Testis (tissue), 3 donors: ENCODE measurements around the gene TMEM219. TPM values are rescaled to one million over a fixed set of nuclear protein-coding genes. Genes with fewer than 3 reads are reported as not detected.

ENCODE experiments used
- DNase-seq: peaks from one replicate; pipeline ENCODE4 v3.0.0-alpha.2; 2019
- H3K27ac ChIP-seq, 2 donors: fragments of 200-600 bp; sonication (generic); one replicate each; pipeline ENCODE4 v1.5.1; 2019
- H3K27me3 ChIP-seq: fragments of 200-600 bp; sonication (generic); one replicate; pipeline ENCODE4 v1.5.1; 2019
- H3K36me3 ChIP-seq: fragments of 200-600 bp; sonication (generic); one replicate; pipeline ENCODE4 v1.5.1; 2017; ENCODE audit warnings: low read depth; ENCODE audit errors: missing control alignments
- H3K4me1 ChIP-seq: fragments of 200-600 bp; sonication (generic); one replicate; pipeline ENCODE4 v1.5.1; 2019
- H3K4me3 ChIP-seq, 2 donors: fragments of 200-600 bp; sonication (generic); one replicate each; pipeline ENCODE4 v1.5.1; 2017 to 2019
- H3K9me3 ChIP-seq: fragments of 200-600 bp; sonication (generic); one replicate; pipeline ENCODE4 v1.5.1; 2017
- CTCF ChIP-seq, 3 experiments: fragments of 450-650 bp in 2 of 3; fragments of 200-600 bp in 1 of 3; sonication (generic) in 1 of 3; IDR thresholded peaks; one replicate each; pipeline ENCODE4 v1.5.1; 2016 to 2019; ENCODE audit warnings: antibody characterized with exemption in 3 of 3, mild to moderate bottlenecking in 2 of 3, moderate library complexity in 1 of 3
- POLR2A ChIP-seq: fragments of 450-650 bp; IDR thresholded peaks from one replicate; pipeline ENCODE4 v1.6.1; 2017; ENCODE audit warnings: antibody characterized with exemption, mild to moderate bottlenecking, moderate library complexity
- WGBS, 2 donors: methylation state at CpG; one replicate each; pipeline ENCODE4 v1.1.5; 2018; 5-methylcytosine and 5-hydroxymethylcytosine counted together
- intact Hi-C: fragments of 100-400 bp; cut with DNase I; formaldehyde crosslinking; loops from one replicate; pipeline ENCODE4 v1.15.1; 2023; ENCODE audit warnings: low total_unique reads
- polyA plus RNA-seq: library from polyadenylated mRNA; stranded (reverse); fragments of 350-450 nt; fragmentation: Illumina TruSeq; extraction: RNeasy Lipid Tissue Mini Kit (QIAGEN cat#74804); gene quantifications from one replicate; pipeline ENCODE4 v1.2.3, GENCODE V29; 2014; ENCODE audit warnings: low read depth, low replicate concordance; ENCODE audit not compliant: insufficient read depth
- total RNA-seq, 2 donors: library from RNA; depleted of rRNA; stranded (reverse); fragments of >200 nt; gene quantifications; one replicate each; pipeline ENCODE4 v1.2.3, GENCODE V29; 2016

The TMEM219 gene
- total and polyA plus RNA-seq, 3 donors from 2014 or later, result 160 to 280 (median 203) TPM

GRCh38 chr16:30007378-30007895, 45.6 kb downstream of the TMEM219 start:
- H3K27ac ChIP-seq, result no peak overlapping the region
- intact Hi-C loops, result no loop called here
- no peaks in the 10 kb centered on the region for H3K9me3 ChIP-seq
- 71 to 100% methylated on average over 1 to 11 of the region's 11 CpGs for WGBS, 2 donors
- H3K27me3 ChIP-seq, result no peaks in the 10 kb centered on the region
- DNase-seq, result no peak
- TF ChIP-seq POLR2A (no peak), CTCF (IDR thresholded peaks at IDR 0.05) (no peak)
- H3K4me3 ChIP-seq, result no peak overlapping the region
- H3K36me3 ChIP-seq, result no peaks in the 10 kb centered on the region
- H3K4me1 ChIP-seq, result peaks cover 8% of the 10 kb centered on the region

- no peak for TF ChIP-seq CTCF (IDR thresholded peaks at IDR 0.05)
- no peak overlapping the region for H3K4me3 ChIP-seq
- peaks cover 8% of the 10 kb centered on the region for H3K4me1 ChIP-seq
- H3K36me3 ChIP-seq, result no peaks in the 10 kb centered on the region
- intact Hi-C loops, result no loop called here
- WGBS, 2 donors, result 64 to 72% methylated on average over 22 to 25 of the region's 26 CpGs
- no peaks in the 10 kb centered on the region for H3K27me3 ChIP-seq
- H3K9me3 ChIP-seq, result no peaks in the 10 kb centered on the region
- H3K27ac ChIP-seq, result no peak overlapping the region
- no peak for DNase-seq
These were observed 47.4 kb downstream of the TMEM219 start for GRCh38 chr16:30009085-30009862.

- peak overlapping the region in 1 of 2 donors; percentile 44 for H3K4me3 ChIP-seq
- no peaks in the 10 kb centered on the region for H3K36me3 ChIP-seq
- TF ChIP-seq POLR2A (no peak), CTCF (IDR thresholded peaks at IDR 0.05) (no peak)
- H3K4me1 ChIP-seq, result peaks cover 8% of the 10 kb centered on the region
- intact Hi-C loops, result no loop called here
- H3K9me3 ChIP-seq, result no peaks in the 10 kb centered on the region
- DNase-seq, result no peak
- H3K27ac ChIP-seq, result no peak overlapping the region
- no peaks in the 10 kb centered on the region for H3K27me3 ChIP-seq
- 22 to 23% methylated on average over 12 to 31 of the region's 34 CpGs for WGBS, 2 donors
These were observed 48.3 kb downstream of the TMEM219 start for GRCh38 chr16:30009990-30010843.

GRCh38 chr16:30010844-30011713, 49.2 kb downstream of the TMEM219 start, which contains the start of gene DOC2A:
DOC2A (minus strand) TSS chr16:30011027; CDS start chr16:30010222, 805 bp downstream.
- 0 to 2% methylated on average over 21 to 57 of the region's 99 CpGs for WGBS, 2 donors
- Histone ChIP-seq H3K9me3 (no peaks in the 10 kb centered on the region), H3K36me3 (no peaks in the 10 kb centered on the region), H3K27ac (no peak within 1 kb of the TSS), H3K4me1 (peaks cover 8% of the 10 kb centered on the region), H3K27me3 (no peaks in the 10 kb centered on the region), H3K4me3 (peak within 1 kb of the TSS in 1 of 2 donors; percentile 44)
- intact Hi-C loops, result no loop called here
- TF ChIP-seq CTCF (IDR thresholded peaks at IDR 0.05) (no peak), POLR2A (no peak)
- DNase-seq, result no peak
